Measurements from ENCODE around the gene EIF2AK3. TPM values are rescaled to one million over a fixed set of nuclear protein-coding genes. Genes with fewer than 3 reads are reported as not detected.

Gene EIF2AK3
- polyA plus RNA-seq, 10 donors, result 16.7 to 25.4 (median 18.8) TPM

DNA sequence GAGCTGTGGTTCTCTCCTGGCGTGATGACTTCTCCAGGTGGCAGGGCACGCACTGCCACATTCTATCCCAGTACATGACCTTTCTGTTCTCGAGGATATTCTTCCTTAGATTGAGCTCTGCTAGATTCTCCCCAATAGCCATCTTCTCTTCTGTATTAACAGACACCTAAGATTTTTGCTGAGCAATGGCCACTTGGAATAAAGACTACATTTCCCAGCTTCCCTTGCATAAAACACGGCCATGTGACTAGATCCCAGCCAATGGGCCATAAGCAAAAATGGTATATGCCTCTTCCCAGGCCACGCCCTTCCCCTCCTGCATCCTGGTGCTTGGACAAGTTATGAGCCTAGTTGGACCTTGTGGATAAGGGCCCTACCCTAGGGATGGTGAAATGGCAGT is 82.1 kb downstream of the EIF2AK3 start:
- DNase-seq, result no peak

DNA sequence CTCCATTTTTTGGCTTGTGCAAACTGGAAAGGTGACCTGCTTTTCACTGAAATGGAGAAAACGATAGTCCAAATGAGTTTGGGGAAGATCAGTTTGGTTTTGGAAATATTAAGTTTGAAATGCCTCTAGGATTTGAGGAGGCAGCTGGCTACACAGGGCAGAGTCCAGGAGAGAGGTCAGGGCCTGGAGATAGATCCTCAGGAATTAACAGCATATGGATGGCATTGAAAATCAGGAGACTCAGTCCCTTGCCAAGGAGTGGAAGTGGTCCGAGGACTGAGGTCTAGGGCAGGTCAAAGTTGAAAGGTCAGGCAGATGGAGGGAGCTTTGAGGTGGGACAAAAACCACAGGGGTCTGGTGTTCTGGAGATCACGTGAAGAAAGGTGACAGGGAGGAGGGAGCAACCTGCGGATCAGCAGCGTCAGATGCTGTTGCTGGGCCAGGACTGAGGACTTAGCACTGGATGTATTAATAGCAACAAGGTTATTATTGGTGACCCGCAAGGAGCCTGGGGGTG is 83.7 kb downstream of the EIF2AK3 start:
- DNase-seq, result no peak

DNA sequence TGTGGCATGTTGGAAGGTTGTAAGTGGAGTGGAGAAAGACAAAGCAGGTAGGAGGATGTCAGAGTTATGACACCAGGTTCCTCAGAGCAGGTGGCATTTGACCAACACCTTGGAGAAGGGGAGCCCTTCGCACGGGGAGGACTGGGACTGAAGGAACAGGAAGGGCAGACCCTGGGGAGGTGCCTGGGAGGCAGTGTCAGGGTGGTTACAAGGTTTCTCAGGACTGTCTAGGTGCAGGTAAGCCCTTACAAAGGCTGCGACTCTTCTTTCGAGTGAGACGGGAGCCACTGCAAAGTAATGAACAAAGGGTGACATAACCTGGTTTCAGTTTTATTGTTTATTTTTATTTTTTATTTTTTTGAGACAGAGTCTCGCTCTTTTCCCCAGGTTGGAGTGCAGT is 84.6 kb downstream of the EIF2AK3 start:
- no peak for DNase-seq

DNA sequence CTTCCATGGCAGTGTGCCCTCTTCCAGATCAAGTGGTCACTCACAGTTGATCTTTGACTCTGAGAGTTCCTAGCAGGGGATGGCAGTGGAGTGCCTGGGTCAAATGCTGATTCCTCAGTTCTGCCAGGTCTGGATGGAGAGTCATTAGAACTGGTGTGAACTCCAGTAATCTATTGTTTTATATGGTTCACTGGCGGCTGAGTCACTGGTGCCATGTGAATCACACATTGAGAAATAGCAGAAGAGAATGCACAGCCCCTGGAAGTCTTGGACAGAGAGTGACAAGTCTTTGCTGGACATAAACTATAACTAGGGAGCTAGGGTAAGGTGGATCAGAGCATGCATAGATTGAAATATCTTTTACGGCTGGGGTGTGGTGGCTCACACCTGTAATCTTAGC is 86.9 kb downstream of the EIF2AK3 start:
- no peak for DNase-seq

DNA sequence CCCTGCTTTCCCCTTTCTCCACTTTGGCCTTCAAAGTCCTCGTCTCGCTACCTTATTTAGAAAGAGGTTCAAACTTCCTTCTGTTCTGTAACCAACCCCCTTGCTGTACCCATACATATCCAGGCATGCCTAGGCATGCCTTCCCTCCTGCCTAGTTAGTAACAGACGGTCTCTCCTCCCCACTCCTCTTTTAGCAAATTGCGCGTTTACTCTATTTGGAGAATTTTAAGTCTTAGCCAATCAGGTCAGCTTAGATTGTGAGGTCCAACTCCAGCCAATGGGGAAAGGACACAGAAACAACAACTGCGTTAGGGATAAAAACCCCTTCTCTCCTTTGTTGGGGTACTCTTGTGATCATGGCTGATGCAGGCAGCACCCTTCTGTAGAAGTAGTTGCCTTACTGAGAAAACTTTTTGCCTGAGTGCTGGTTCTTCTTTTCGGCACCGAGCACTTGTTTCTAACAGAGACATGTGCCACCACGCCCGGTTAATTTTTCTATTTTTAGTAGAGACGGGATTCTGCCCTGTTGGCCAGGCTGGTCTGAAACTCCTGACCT is 88.8 kb downstream of the EIF2AK3 start:
- no peak for DNase-seq

DNA sequence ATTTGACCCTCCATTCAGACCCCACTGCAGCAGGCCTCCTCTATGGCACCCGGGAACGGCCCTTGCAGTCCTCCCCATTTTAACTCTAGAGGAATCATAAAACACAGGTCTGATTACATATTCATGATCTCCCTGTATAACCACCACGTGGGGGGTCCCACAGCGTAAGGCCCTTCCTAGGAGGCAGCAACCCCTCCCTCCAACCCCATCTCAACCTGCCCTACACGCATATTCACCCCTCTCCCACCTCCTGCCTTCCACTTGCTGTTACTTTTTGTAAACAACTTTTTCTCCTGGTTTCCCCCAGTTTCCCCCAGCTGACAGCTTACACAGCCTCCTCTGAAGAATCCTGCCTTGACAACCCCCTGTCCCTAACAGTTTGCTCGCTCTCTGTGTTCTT is 89.6 kb downstream of the EIF2AK3 start:
- DNase-seq, result no peak

DNA sequence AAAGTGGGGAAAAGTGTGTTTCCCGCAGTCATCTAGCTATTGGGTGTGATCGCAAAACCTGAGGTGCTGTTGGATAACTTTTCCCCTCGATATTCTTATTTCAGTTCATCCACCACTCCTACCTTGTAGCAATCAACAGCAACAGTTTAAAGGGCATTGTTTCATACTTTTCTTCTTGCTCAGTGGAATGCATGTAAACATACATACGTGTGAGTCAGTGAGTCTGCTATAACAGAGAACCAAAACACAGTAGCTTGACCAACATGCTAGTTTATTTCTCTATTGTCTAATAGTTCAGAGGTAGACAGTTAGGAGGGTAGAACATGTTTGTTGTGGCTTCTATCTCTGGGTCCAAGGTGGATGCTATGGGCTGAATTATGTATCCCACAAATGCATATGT is 97.2 kb downstream of the EIF2AK3 start:
- no peak for DNase-seq

DNA sequence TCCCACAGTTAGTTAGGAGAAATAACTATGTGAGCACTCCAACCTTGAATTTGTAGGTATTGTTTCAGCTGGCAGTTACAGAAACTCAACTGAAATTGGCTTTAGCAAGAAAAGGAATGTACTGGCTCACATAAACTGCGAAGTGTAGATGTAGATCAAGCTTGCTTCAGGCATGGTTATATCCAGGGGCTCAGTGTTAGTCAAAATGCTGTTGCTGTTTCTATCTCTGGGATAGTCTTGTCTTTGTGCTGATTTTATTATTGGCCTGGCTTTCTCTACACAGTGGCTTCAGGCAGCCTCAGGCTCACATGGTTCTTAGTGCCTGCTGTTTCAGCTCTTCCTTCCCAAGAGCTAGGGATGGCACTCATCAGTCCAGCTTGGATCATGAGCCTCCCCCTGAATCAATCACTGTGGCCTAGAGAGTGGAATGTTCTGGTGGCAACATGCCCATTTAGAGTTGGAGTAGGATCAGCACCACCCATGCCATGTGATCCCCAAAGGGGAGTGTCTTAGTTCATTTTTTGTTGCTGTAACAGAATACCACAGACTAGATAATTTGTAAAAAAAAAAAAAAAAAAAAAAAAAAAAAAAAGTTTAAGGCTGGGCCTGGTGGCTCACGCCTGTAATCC is 105.7 kb downstream of the EIF2AK3 start:
- no peak for DNase-seq

DNA sequence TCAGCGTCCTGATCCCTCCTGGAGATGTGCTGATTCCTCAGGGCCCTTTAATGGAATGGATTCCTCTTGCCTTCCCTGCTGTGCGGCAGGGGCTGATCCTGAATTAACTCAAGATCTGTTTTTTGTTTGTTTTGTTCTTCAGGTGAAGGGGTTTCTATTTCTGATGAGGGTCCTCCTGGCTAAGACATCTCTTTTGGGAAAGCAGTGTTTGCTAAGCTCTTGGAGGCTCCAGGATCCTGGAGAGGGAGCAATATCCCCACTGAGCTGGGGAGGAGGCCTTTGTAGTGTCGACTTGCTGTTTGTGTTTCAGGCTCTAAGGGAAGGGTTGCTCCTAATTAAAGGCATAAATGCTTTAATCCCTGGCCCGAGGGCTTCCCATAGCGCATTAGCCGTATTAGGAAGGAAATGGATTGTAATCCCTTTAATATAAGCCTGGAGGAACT is 109.5 kb downstream of the EIF2AK3 start:
- DNase-seq, result no peak

Other genes with a start within 250 kb of the EIF2AK3 start
- 1 to 10 TPM in 1 of 10 donors, under 1 TPM in 2, not detected in 7; 0.07 to 5.1 (median 0.42) TPM for gene FOXI3, start 174.8 kb downstream of the EIF2AK3 start, polyA plus RNA-seq (ENCODE audit: insufficient read length in 10 of 10)
- gene RPIA, start 64.2 kb upstream of the EIF2AK3 start, polyA plus RNA-seq (ENCODE audit: insufficient read length in 10 of 10), result 10 to 100 TPM; 21.9 to 26.5 (median 24.4) TPM

All from muscle of back (tissue), 11 donors.